Right ventricle myocardium superior (tissue), 1 donor: ENCODE data around the gene C2orf80. TPM values are rescaled to one million over a fixed set of nuclear protein-coding genes. Genes with fewer than 3 reads are reported as not detected.

Source experiments
- total RNA-seq: library from RNA; stranded (reverse); fragmentation: NEBNext Ultra II Directional; extraction: Animal tissue kit (Norgen Biotek cat#: 25700); gene quantifications from one replicate; pipeline ENCODE4 v1.2.1, GENCODE V29; 2021
- donor health status: DM: no; HTN: yes; CAD: no; lungs with severe emphysema.

The C2orf80 gene
- total RNA-seq, 1 donor from 2014 or later, result not detected

Other genes with a start within 250 kb of the C2orf80 start
- 12.5 TPM for gene PLEKHM3, start 164.5 kb downstream of the C2orf80 start, total RNA-seq
- not detected for gene CRYGD, start 65.5 kb downstream of the C2orf80 start, total RNA-seq
- not detected for gene CRYGC, start 60.2 kb downstream of the C2orf80 start, total RNA-seq
- gene CRYGB, start 43.9 kb downstream of the C2orf80 start, total RNA-seq, result not detected
- gene CRYGA, start 26.4 kb downstream of the C2orf80 start, total RNA-seq, result not detected
- gene IDH1, start 65.0 kb upstream of the C2orf80 start, total RNA-seq, result 43.6 TPM
- gene PIKFYVE, start 76.2 kb upstream of the C2orf80 start, total RNA-seq, result 13.2 TPM
- gene PTH2R, start 216.8 kb upstream of the C2orf80 start, total RNA-seq, result not detected